Stimulated activated CD8-positive, alpha-beta memory T cell treated with anti-CD3 and anti-CD28 coated beads, Interleukin-4, amount 100 ng/mL, for 4 hours (primary cell): Measurements from ENCODE around the gene DDX10.
"Not testable (repeated sequence)": the region's sequence is repeated elsewhere in the genome, so short reads cannot be mapped to it uniquely, and the experiment has no call there.

Source experiments
- DNase-seq, 2 donors: peaks; one replicate each; pipeline ENCODE4 v3.0.0-alpha.2; 2020; ENCODE audit warnings: low read depth in 2 of 2, low spot score in 1 of 2

The DDX10 gene

GRCh38 chr11:108818971-108819370 is 154.1 kb downstream of the DDX10 start:
- DNase-seq, result no peak

- DNase-seq, result no peak
Measured at GRCh38 chr11:108819957-108820356, 155.1 kb downstream of the DDX10 start.

GRCh38 chr11:108823960-108824359 is 159.1 kb downstream of the DDX10 start:
- not testable (repeated sequence) for DNase-seq

- DNase-seq, result no peak
Measured at GRCh38 chr11:108824545-108824944, 159.7 kb downstream of the DDX10 start.

- no peak for DNase-seq
Measured at GRCh38 chr11:108825381-108825780, 160.5 kb downstream of the DDX10 start.

GRCh38 chr11:108826136-108826535 is 161.3 kb downstream of the DDX10 start:
- DNase-seq, result no peak

- DNase-seq, result no peak
Measured at GRCh38 chr11:108835624-108836023, 170.8 kb downstream of the DDX10 start.

- DNase-seq, result no peak
Measured at GRCh38 chr11:108836541-108836940, 171.7 kb downstream of the DDX10 start.

GRCh38 chr11:108838102-108838791 is 173.4 kb downstream of the DDX10 start:
- DNase-seq, result no peak

GRCh38 chr11:108838792-108839105 is 173.9 kb downstream of the DDX10 start:
- no peak for DNase-seq

- DNase-seq, result no peak
Measured at GRCh38 chr11:108846009-108846408, 181.1 kb downstream of the DDX10 start.

GRCh38 chr11:108847298-108847990 is 182.6 kb downstream of the DDX10 start:
- DNase-seq, result no peak

- DNase-seq, result no peak
Measured at GRCh38 chr11:108851781-108852180, 186.9 kb downstream of the DDX10 start.

- no peak for DNase-seq
Measured at GRCh38 chr11:108852701-108853100, 187.8 kb downstream of the DDX10 start.

GRCh38 chr11:108853151-108853550 is 188.3 kb downstream of the DDX10 start:
- no peak for DNase-seq

- DNase-seq, result no peak
Measured at GRCh38 chr11:108853864-108854263, 189.0 kb downstream of the DDX10 start.

GRCh38 chr11:108854346-108854745 is 189.5 kb downstream of the DDX10 start:
- no peak for DNase-seq

- no peak for DNase-seq
Measured at GRCh38 chr11:108857382-108857781, 192.5 kb downstream of the DDX10 start.

GRCh38 chr11:108858622-108859021 is 193.8 kb downstream of the DDX10 start:
- DNase-seq, result no peak

- DNase-seq, result no peak
Measured at GRCh38 chr11:108859510-108859909, 194.6 kb downstream of the DDX10 start.

GRCh38 chr11:108863528-108863927 is 198.7 kb downstream of the DDX10 start:
- DNase-seq, result no peak

- DNase-seq, result no peak
Measured at GRCh38 chr11:108865406-108865805, 200.5 kb downstream of the DDX10 start.

- no peak for DNase-seq
Measured at GRCh38 chr11:108866781-108867180, 201.9 kb downstream of the DDX10 start.
